Stimulated activated memory B cell treated with anti-CD40 and anti-IgM and Interleukin-4, amounts not matched to agents 10 μg/mL and 1 μg/mL and 100 μg/mL, for 72 hours (primary cell): Measurements from ENCODE around the gene NEXN.
"Not testable (repeated sequence)": the region's sequence is repeated elsewhere in the genome, so short reads cannot be mapped to it uniquely, and the experiment has no call there.

Experiments used
- ATAC-seq: fragments of 150-1000 bp; cut with Tn5 transposase; 2 replicates; pipeline ENCODE4 v1.10.0; 2021
- H3K27ac Mint-ChIP-seq: one replicate; pipeline ENCODE4 v1.8.0; 2022; ENCODE audit warnings: mild to moderate bottlenecking, mixed read lengths
- H3K27me3 Mint-ChIP-seq: one replicate; pipeline ENCODE4 v1.8.0; 2022; ENCODE audit warnings: mixed read lengths
- H3K36me3 Mint-ChIP-seq: one replicate; pipeline ENCODE4 v1.8.0; 2022; ENCODE audit warnings: mixed read lengths
- H3K4me1 Mint-ChIP-seq: one replicate; pipeline ENCODE4 v1.8.0; 2022; ENCODE audit warnings: mixed read lengths
- H3K4me3 Mint-ChIP-seq: one replicate; pipeline ENCODE4 v1.8.0; 2022; ENCODE audit warnings: mild to moderate bottlenecking, moderate library complexity, mixed read lengths
- H3K9me3 Mint-ChIP-seq: one replicate; pipeline ENCODE4 v1.8.0; 2022; ENCODE audit warnings: mixed read lengths

NEXN gene

DNA sequence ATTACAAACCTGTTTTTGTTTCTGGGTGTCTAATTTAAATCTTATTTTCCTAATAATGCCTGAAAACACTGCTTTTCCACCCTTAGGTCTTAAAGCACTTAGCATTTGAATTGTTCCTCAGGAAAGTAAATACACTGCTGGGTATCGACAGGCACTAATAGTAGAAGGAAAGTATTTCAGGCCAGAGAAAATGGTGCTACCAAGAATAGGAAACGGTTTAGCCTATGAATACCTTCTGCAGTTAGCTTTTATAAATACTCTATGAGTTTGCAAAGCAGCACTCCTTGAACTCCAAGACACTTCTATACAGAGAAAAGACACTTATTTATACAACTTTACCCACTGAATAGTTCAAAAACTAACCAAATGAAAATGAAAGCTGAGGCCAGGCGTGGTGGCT, 83.7 kb downstream of the NEXN start:
- peaks cover 49% of the 10 kb centered on the region for H3K36me3 Mint-ChIP-seq

DNA sequence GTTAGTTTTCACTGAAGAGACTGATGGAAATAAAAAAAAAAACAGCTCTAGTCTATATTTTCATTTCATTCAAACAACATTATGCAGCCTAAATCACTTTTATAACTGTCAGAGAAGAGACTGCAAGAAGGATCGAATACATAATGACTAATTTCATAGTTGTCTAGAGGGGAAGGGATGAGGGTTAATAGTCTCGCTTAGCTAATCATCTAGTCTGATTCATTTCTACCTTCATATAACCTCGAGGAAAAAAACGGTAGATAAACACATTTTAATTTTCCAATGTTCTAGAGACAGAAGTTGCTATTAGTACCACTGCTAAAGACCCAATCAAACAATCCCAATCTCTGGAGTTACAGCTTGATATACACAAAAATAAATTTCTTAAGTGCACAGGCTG, 87.0 kb downstream of the NEXN start:
- H3K27ac Mint-ChIP-seq = no peak overlapping the region
- peaks cover 32% of the 10 kb centered on the region for H3K36me3 Mint-ChIP-seq
- no peak for ATAC-seq
- H3K9me3 Mint-ChIP-seq = no peaks in the 10 kb centered on the region
- H3K4me3 Mint-ChIP-seq = no peak overlapping the region
- H3K27me3 Mint-ChIP-seq = no peaks in the 10 kb centered on the region
- peaks cover 57% of the 10 kb centered on the region for H3K4me1 Mint-ChIP-seq

More for the DNA sequence above, 83.7 kb downstream of the NEXN start:
- H3K4me1 Mint-ChIP-seq = peaks cover 56% of the 10 kb centered on the region
- no peak overlapping the region for H3K4me3 Mint-ChIP-seq
- ATAC-seq = no peak
- H3K27me3 Mint-ChIP-seq = no peaks in the 10 kb centered on the region
- H3K27ac Mint-ChIP-seq = no peak overlapping the region
- H3K9me3 Mint-ChIP-seq = no peaks in the 10 kb centered on the region

- no peak overlapping the region for H3K27ac Mint-ChIP-seq
- no peak overlapping the region for H3K4me3 Mint-ChIP-seq
- ATAC-seq = no peak
- H3K9me3 Mint-ChIP-seq = no peaks in the 10 kb centered on the region
- peaks cover 61% of the 10 kb centered on the region for H3K4me1 Mint-ChIP-seq
- no peaks in the 10 kb centered on the region for H3K27me3 Mint-ChIP-seq
- peaks cover 32% of the 10 kb centered on the region for H3K36me3 Mint-ChIP-seq
Observed at GRCh38 chr1:77975907-77976306, 87.5 kb downstream of the NEXN start.

DNA sequence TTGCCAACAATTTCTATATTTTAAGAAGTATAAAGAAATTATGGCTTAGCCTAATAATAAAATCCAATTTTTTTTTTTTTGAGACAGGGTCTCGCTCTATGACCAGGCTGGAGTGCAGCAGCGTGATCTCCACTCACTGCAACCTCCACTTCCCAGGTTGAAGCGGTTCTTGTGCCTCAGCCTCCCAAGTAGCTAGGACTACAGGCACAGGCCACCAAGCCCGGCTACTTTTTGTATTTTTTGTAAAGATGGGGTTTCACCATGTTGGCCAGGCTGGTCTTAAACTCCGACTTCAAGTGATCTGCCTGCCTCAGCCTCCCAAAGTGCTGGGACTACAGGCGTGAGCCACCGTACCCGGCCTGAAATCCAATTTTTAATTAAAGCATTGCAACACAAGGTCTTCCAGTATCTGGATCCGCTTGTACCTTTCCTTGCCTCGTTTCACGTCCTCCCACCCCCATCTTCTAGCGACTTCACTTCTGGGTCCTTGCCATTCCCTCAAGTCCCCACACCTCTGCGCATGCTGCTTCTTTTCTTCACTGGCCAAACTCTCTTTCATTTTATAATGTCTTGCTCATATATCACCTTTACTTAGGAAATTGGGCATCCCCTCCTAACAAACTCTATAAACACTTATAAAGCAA, 88.1 kb downstream of the NEXN start:
- H3K27ac Mint-ChIP-seq = no peak overlapping the region
- no peaks in the 10 kb centered on the region for H3K9me3 Mint-ChIP-seq
- H3K36me3 Mint-ChIP-seq = peaks cover 27% of the 10 kb centered on the region
- H3K4me3 Mint-ChIP-seq = no peak overlapping the region
- no peak for ATAC-seq
- peaks cover 62% of the 10 kb centered on the region for H3K4me1 Mint-ChIP-seq
- no peaks in the 10 kb centered on the region for H3K27me3 Mint-ChIP-seq

DNA sequence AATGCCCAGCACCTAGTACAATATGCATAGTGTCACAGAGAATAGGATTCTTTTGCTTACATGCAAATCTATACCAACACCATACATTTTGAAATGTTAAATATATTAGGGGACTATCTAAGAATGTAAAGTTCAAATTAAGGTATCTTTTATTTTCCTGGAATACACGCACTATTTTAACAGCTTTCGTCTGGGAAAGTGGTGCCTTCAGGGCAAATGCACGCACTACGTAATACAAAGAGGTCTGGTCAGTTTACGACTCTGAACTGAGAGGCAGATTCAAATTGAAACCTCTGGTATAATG, 89.5 kb downstream of the NEXN start:
- Mint-ChIP-seq H3K27ac (no peak overlapping the region), H3K36me3 (peaks cover 20% of the 10 kb centered on the region)
- ATAC-seq = no peak

DNA sequence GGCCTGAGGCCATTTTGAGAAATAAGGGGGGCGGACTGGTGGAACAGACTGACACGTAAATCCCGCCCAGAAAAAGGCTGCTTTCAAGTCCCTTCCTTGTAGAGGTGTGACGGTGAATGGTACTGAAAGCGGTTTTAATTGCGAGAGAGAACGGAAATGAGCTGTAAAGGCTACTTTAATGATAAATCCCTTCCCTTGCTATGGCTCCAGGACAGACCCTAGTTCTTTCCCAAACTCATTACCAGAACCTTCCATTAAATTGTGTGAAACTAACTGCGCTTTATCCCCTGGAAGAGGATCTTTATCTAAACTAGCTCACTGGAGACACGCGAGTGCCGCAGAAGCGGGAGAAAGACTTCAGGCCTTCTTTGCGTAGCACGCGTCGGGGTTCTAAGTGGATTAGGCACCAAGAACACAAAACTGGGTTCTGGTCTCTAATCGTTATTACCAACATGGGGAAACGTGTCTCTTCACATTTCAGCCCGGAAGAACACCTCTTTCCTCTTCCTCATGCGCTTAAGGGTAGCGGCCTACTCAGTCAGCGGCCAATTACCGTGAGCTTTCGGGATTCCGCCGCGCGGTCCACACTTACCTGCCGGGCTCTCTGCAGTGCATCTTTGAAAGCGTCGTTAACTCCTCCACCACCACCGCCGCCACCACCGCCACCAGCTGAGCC, 90.0 kb downstream of the NEXN start:
- peaks cover 51% of the 10 kb centered on the region for H3K4me1 Mint-ChIP-seq
- H3K27ac Mint-ChIP-seq = no peak overlapping the region
- H3K9me3 Mint-ChIP-seq = no peaks in the 10 kb centered on the region
- H3K4me3 Mint-ChIP-seq = no peak overlapping the region
- peak; percentile 84 for ATAC-seq
- peaks cover 18% of the 10 kb centered on the region for H3K36me3 Mint-ChIP-seq
- H3K27me3 Mint-ChIP-seq = no peaks in the 10 kb centered on the region

More for the DNA sequence above, 89.5 kb downstream of the NEXN start:
- Mint-ChIP-seq H3K4me3 (no peak overlapping the region), H3K9me3 (no peaks in the 10 kb centered on the region), H3K4me1 (peaks cover 54% of the 10 kb centered on the region), H3K27me3 (no peaks in the 10 kb centered on the region)

GRCh38 chr1:77978969-77979876, 90.8 kb downstream of the NEXN start, which contains the start of gene FUBP1:
Gene FUBP1 (minus strand): TSS chr1:77979072. CDS start chr1:77979004, 68 bp downstream.
- H3K36me3 Mint-ChIP-seq = peaks cover 14% of the 10 kb centered on the region

DNA sequence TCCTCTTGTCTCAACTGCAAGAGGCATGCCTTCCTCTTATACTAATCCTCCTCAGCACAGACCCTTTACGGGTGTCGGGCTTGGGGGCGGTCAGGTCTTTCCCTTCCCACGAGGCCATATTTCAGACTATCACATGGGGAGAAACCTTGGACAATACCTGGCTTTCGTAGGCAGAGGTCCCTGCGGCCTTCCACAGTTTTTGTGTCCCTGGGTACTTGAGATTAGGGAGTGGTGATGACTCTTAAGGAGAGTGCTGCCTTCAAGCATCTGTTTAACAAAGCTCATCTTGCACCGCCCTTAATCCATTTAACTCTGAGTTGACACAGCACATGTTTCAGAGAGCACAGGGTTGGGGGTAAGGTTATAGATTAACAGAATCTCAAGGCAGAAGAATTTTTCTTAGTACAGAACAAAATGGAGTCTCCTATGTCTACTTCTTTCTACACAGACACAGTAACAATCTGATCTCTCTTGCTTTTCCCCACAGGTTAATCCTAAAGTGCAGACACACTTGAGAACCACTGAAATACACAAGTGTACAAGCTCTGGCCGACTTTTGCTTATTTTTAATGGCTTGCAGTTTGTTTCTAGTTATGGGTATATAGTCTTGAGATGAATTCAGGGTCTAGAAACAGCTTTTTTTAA, 95.0 kb downstream of the NEXN start:
- not testable (repeated sequence) for H3K4me3 Mint-ChIP-seq, ATAC-seq, H3K27me3 Mint-ChIP-seq, H3K9me3 Mint-ChIP-seq, H3K36me3 Mint-ChIP-seq
- Mint-ChIP-seq H3K27ac (peak overlapping the region; percentile 58), H3K4me1 (peaks cover 31% of the 10 kb centered on the region)

More at GRCh38 chr1:77978969-77979876, 90.8 kb downstream of the NEXN start, which contains the start of gene FUBP1:
- Mint-ChIP-seq H3K4me1 (peaks cover 49% of the 10 kb centered on the region), H3K27me3 (no peaks in the 10 kb centered on the region), H3K9me3 (no peaks in the 10 kb centered on the region), H3K4me3 (no peak within 1 kb of the TSS), H3K27ac (no peak within 1 kb of the TSS)
- ATAC-seq = peak; percentile 92

GRCh38 chr1:77983997-77984355, 95.6 kb downstream of the NEXN start:
- no peak for ATAC-seq
- H3K4me1 Mint-ChIP-seq = peaks cover 36% of the 10 kb centered on the region
- peak overlapping the region; percentile 58 for H3K27ac Mint-ChIP-seq
- no peak overlapping the region for H3K4me3 Mint-ChIP-seq
- peaks cover 15% of the 10 kb centered on the region for H3K36me3 Mint-ChIP-seq
- no peaks in the 10 kb centered on the region for H3K27me3 Mint-ChIP-seq
- H3K9me3 Mint-ChIP-seq = no peaks in the 10 kb centered on the region

GRCh38 chr1:77984629-77985028, 96.2 kb downstream of the NEXN start:
- H3K4me3 Mint-ChIP-seq = no peak overlapping the region
- H3K4me1 Mint-ChIP-seq = peaks cover 42% of the 10 kb centered on the region
- H3K36me3 Mint-ChIP-seq = peaks cover 21% of the 10 kb centered on the region
- peak overlapping the region; percentile 58 for H3K27ac Mint-ChIP-seq
- no peaks in the 10 kb centered on the region for H3K27me3 Mint-ChIP-seq
- no peaks in the 10 kb centered on the region for H3K9me3 Mint-ChIP-seq
- ATAC-seq = no peak

- Mint-ChIP-seq H3K36me3 (peaks cover 25% of the 10 kb centered on the region), H3K27me3 (no peaks in the 10 kb centered on the region), H3K9me3 (no peaks in the 10 kb centered on the region), H3K4me1 (peaks cover 36% of the 10 kb centered on the region), H3K4me3 (no peak overlapping the region), H3K27ac (no peak overlapping the region)
- ATAC-seq = no peak
Observed at GRCh38 chr1:77986810-77987209, 98.4 kb downstream of the NEXN start.

- Mint-ChIP-seq H3K36me3 (peaks cover 25% of the 10 kb centered on the region), H3K27ac (no peak overlapping the region), H3K4me1 (peaks cover 36% of the 10 kb centered on the region), H3K27me3 (no peaks in the 10 kb centered on the region), H3K9me3 (no peaks in the 10 kb centered on the region), H3K4me3 (no peak overlapping the region)
- ATAC-seq = no peak
Observed at GRCh38 chr1:77987919-77988318, 99.5 kb downstream of the NEXN start.

DNA sequence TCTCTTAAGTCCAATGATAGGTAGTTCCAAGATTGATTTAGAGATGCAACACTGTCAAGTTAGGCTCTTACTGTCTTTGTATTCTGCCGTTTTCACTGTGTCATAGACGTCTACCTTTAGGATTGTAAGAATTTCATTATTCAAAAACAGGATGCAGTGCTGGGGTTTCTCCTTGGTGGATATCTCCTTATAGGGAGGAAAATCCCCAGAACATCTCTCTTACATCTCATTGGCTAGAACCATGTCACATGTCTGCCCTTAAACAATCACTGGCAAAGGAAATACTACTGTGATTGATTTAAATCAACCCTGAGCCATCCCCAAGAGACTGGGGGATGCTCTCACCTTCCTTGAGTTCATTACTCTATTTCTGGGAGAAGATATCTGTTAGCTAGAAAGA, 101.3 kb downstream of the NEXN start:
- Mint-ChIP-seq H3K27ac (no peak overlapping the region), H3K9me3 (no peaks in the 10 kb centered on the region), H3K27me3 (no peaks in the 10 kb centered on the region), H3K36me3 (peaks cover 25% of the 10 kb centered on the region), H3K4me3 (no peak overlapping the region), H3K4me1 (peaks cover 30% of the 10 kb centered on the region)
- no peak for ATAC-seq

- H3K27ac Mint-ChIP-seq = no peak overlapping the region
- H3K4me1 Mint-ChIP-seq = peaks cover 30% of the 10 kb centered on the region
- H3K4me3 Mint-ChIP-seq = no peak overlapping the region
- no peaks in the 10 kb centered on the region for H3K27me3 Mint-ChIP-seq
- no peak for ATAC-seq
- H3K36me3 Mint-ChIP-seq = peaks cover 25% of the 10 kb centered on the region
- H3K9me3 Mint-ChIP-seq = no peaks in the 10 kb centered on the region
Observed at GRCh38 chr1:77990629-77991204, 102.3 kb downstream of the NEXN start.

DNA sequence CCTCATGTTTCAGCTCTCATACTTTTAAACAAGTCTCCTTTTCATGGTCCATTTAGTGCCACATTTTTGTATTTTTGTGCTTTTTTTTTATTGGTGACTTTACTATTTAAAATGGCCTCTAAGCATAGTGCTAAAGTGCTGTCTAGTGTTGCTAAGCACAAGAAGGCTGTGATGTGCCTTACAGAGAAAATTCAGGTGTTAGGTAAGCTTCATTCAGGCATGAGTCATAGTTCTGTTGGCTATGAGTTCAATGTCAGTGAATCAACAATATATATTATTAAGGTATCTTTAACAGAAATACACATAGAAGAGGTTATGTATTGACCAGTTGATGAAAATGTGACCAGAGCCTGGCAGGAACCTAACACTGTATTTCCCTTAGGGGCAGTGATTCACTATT, 103.2 kb downstream of the NEXN start:
- H3K9me3 Mint-ChIP-seq = no peaks in the 10 kb centered on the region
- peaks cover 30% of the 10 kb centered on the region for H3K4me1 Mint-ChIP-seq
- no peaks in the 10 kb centered on the region for H3K27me3 Mint-ChIP-seq
- no peak for ATAC-seq
- peaks cover 19% of the 10 kb centered on the region for H3K36me3 Mint-ChIP-seq
- no peak overlapping the region for H3K4me3 Mint-ChIP-seq
- H3K27ac Mint-ChIP-seq = no peak overlapping the region
